NK-92 (cell line): ENCODE results near the gene NNT.
"Not testable (repeated sequence)": the region's sequence is repeated elsewhere in the genome, so short reads cannot be mapped to it uniquely, and the experiment has no call there.

ENCODE experiments used
- DNase-seq: peaks from one replicate; lab custom pipeline; 2025; ENCODE audit not compliant: unreplicated experiment; lab: John Stamatoyannopoulos, UW

The NNT gene

GRCh38 chr5:43582082-43583005, 20.6 kb upstream of the NNT start:
- no peak for DNase-seq

DNA sequence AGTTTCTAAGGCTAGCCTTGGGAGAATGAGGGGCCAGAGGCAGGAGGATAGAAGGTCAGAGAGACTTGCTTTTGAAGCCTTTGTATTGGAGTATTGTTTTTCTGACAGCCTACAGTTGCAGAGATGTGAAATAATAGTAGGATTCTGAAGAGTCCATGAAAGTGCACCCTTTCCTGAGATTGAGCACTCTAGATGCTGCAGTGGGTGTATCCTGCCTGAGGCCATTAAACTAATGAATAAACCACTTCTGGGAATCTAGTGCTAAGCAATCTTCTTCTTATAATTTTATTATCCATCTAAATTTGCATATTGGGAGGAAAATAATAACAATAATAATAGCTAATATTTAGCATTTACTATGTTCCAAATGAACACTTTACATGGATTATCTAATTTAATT, 19.3 kb upstream of the NNT start:
- no peak for DNase-seq

- no peak for DNase-seq
These were observed 18.7 kb upstream of the NNT start for GRCh38 chr5:43584166-43584699.

DNA sequence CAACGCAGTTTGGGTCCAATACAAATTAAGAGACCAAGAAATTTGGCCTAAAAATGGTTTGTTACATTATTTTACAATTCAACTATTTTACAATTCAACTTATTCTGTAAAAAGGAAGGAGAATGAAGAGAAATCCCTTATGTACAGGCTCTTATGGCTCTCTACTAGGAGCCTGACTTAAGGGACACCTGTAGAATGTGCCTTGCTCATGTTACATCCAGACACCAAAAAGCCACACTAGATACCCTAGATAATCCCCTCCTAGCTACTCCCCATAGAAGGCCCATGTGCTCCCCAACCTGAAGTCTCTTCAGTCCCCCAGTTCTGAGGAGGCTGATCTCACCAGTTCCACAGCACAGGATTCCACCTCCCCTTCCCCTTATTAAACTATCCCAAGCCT, 14.1 kb upstream of the NNT start:
- no peak for DNase-seq

DNA sequence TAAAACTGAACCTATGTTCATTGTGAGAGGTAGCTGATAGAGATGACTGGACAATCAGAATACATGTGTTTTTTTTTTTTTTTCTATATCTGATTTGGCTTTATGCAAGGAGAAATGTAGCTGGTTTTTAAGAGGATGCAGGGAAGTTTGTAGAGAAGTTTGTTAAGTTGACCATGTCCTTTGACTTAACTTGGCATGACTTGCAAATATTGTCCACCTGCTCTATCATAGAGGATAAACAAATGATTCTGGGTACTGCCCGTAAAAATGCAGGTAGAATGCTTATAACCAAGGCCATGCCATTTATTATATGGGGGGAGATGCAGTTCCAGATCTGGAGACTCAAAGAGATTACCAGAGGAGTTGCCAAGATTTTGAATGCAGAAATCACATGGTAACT, 13.7 kb upstream of the NNT start:
- no peak for DNase-seq

DNA sequence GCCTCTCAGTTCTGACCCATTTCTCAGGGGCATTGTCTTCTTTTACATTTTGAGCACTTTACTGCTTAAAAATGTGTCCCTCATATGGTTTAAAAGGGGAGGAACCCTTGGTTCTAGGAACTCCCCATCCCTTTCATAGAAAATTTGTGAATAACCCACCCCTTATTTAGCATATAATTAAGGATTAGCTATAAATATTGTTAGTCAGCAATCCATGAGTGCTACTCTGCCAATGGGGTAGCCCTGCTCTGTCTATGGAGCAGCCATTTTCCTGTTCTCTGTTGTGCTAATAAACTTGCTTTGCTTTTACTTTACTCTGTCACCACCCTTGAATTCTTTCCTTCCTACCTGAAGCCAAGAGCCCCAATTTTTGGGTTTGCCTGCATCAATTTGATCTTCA, 12.3 kb upstream of the NNT start:
- no peak for DNase-seq

DNA sequence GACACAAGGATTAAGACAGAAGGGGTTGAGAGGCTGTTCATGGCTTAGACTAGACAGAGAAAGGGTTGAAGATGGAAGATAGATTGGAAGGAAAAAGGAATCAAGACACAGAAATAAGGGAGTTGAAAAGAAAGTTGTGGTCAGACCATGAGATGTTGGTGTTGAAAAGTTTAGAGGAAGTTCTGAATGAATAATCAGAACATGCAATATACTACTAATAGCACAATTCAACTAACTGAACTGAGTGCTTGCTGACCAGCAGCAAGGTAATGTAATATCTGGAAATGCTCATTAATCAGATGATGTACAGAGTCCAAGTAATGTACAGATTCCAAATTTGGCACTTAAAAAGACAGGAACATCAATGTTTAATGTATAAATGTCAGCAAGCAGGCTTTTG, 10.6 kb upstream of the NNT start:
- no peak for DNase-seq

GRCh38 chr5:43598927-43599326, 4.1 kb upstream of the NNT start:
- not testable (repeated sequence) for DNase-seq

DNA sequence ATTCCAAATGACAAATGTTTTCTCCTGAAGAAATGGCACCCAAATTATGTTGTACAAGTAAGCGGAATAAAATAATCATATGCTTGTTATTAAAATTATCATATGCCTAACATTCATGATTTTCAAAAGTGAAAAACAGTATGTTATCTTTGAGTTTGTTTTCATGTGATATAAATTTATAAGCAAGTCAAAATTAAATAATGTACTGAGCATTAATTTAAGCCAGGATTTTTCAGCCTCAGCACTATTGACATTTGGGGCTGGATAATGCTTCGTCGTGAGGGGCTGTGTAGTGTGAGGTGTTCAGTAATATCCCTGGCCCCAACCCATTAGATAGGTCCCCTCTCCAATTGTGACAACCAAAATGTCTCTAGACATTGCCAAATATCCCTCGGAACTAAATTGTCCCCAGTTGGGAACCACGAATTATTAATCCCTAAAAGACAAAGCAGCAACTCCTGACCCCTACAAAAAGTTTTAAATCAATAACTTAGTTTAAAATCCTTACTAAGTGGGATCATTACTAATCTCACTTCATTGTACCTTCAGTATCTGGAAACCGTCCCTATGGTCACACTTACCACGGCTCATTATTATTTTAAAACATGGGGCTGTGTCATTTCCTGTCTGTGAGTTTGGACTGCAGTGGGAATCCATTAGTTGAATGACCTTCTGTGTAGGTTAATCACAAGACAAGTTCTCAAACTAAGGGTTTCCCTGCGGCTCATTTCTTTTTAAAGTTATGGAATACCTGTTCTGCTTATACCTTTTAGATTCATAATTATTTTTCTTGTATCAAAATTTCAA, 1.3 kb upstream of the NNT start:
- DNase-seq: no peak

- no peak for DNase-seq
These were observed 601 bp downstream of the NNT start for GRCh38 chr5:43603344-43604217.

- no peak for DNase-seq
These were observed 1.7 kb downstream of the NNT start for GRCh38 chr5:43604699-43605098.

DNA sequence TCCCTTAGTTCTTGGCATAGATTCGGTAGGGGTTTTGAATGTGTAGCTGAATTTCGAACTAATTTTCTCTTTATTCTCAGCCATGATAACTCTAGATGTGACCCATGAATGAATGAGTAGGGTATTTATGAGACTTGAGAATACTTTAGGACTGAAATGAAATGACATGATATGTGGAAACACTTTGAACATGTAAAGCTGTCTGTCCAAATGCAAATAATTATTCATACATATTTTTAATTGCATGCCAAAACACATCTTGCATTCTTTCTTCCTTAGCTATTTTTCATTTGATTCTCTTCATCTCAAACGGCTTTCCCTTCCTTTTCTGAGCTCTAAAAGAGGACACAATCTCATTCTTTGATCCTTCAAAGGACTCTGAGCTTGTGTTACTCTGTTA, 3.4 kb downstream of the NNT start:
- no peak for DNase-seq

- DNase-seq: no peak
These were observed 5.4 kb downstream of the NNT start for GRCh38 chr5:43608406-43608805.

DNA sequence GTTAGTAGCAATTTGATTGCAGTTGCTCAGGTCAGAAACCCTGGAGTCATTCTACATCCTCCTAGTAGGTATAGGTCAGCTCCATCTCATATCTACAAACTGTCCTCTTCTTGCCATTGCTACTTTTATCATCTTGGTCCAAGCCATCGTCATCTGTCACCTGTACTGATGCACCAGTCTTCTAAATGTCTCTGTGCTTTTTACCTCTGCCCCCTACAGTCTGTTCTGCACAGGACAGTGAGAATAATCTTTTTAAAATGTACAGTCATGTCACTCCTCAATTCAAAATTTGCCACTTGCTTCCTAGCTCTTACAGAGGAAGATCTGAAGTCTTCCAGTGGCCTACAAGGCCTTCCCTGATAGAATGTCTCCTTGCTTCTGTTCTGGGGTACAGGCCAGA, 6.8 kb downstream of the NNT start:
- DNase-seq: no peak

DNA sequence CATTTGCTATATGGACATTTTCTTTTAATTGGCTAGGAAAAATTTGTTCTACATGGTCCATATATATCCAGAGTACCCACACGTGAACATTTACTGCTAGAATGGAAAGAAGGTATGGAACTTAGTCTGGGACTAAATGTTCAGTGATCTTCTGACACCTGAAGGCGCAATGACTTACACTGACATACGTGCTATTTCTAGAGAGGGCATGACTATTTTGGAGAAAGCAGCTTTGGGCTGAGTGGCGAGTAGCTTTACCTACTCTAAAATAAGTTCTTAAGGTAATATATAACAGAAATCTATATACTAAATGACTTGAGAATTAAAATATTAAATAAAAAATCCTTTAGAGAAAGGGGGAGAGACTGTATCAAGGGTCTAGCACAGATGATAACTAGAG, 10.4 kb downstream of the NNT start:
- DNase-seq: no peak

DNA sequence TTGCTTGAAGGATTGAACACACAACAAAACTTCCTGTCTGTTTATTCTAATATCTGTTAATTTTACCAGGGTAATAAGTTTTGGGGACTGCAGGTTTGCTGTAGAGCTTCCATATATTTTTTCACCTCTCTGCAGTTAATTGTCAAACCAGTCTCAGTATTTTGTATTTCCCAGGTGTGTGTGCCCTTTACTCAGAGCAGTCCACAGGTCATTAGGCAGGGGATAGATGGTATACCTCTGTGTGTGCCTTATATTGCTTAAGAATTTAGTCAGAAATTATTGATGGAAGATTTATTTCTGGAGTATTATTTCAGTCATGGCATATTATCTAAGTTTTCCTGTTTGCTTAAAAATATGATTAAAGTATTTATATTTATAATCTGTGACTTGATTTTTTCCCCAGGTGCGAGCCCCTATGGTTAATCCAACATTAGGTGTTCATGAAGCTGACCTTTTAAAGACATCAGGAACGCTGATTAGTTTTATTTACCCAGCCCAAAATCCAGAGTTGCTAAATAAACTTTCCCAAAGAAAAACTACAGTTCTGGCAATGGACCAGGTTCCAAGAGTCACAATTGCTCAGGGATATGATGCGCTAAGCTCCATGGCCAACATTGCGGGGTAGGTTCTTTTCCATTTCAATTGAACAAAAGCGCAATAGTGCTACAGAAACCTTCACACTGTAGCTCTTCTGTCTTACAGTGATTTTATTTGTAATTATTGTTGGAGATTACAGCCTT, 12.6 kb downstream of the NNT start:
- no peak for DNase-seq

GRCh38 chr5:43616535-43616934, 13.6 kb downstream of the NNT start:
- DNase-seq: no peak

GRCh38 chr5:43619380-43619779, 16.4 kb downstream of the NNT start:
- no peak for DNase-seq

- DNase-seq: no peak
These were observed 16.9 kb downstream of the NNT start for GRCh38 chr5:43619911-43620310.

- no peak for DNase-seq
These were observed 18.0 kb downstream of the NNT start for GRCh38 chr5:43620944-43621505.
